IPS DF 4.7 (cell line): ENCODE results near the gene EDEM1.

Source experiments
- DNase-seq: peaks from one replicate; pipeline ENCODE4 v3.0.0-alpha.2; 2013; ENCODE audit warnings: low spot score; ENCODE audit errors: extremely low read depth

Gene EDEM1

DNA sequence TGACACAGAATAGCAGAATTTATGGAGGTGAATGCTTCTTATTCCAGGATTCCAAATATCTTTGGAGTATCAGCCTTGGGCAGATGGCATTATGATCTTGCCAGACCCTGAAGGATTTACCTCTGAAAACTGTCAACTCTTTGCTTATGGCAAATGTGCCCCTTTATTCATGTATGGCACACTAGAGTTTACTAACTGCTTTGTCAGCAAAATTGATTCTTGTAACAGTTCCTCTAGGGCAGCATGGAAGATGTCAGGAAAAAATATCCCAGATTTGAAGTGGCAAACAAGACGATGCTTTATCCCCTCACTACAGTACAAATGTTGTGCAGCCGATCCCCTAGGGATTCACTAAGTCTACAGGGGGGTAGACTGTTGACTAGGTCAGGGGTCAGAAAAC lies 79.7 kb downstream of the EDEM1 start:
- no peak for DNase-seq

DNA sequence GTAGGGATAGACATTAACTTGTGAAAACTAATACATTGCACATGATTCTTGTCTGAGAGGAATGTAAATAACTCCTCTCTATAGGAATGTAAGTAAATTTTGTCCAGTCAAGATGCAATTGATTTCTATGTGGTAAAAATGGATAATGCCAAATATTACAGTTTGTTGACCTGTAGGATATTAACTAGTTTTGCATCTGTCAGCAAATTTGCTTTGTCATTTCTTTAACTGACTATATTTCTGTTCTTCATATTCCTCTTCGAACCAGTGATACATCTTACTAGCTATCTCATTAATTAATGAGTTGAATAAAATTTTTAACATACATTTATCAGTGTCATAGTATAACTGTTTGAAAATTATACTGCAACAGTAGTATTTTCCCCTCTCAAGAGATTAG lies 80.4 kb downstream of the EDEM1 start:
- DNase-seq: no peak
